Progenitor cell of endocrine pancreas (in vitro differentiated cells): ENCODE data around the gene GABARAP. TPM values are rescaled to one million over a fixed set of nuclear protein-coding genes. Genes with fewer than 3 reads are reported as not detected.

Source experiments
- DNase-seq: peaks from one replicate; pipeline ENCODE4 v3.0.0; 2021; ENCODE audit warnings: low spot score; ENCODE audit not compliant: unreplicated experiment
- H3K27ac Mint-ChIP-seq: 2 replicates; pipeline ENCODE4 v1.8.0; 2021; ENCODE audit warnings: mild to moderate bottlenecking, moderate library complexity, mixed read lengths
- H3K27me3 Mint-ChIP-seq: 2 replicates; pipeline ENCODE4 v1.8.0; 2021; ENCODE audit warnings: mixed read lengths
- H3K36me3 Mint-ChIP-seq: 2 replicates; pipeline ENCODE4 v1.8.0; 2022; ENCODE audit warnings: mixed read lengths; ENCODE audit not compliant: insufficient read depth
- H3K4me1 Mint-ChIP-seq: 2 replicates; pipeline ENCODE4 v1.8.0; 2021; ENCODE audit warnings: low read depth, mixed read lengths
- H3K4me3 Mint-ChIP-seq: 2 replicates; pipeline ENCODE4 v1.8.0; 2021; ENCODE audit warnings: low read depth, mild to moderate bottlenecking, moderate library complexity, mixed read lengths
- H3K9me3 Mint-ChIP-seq: 2 replicates; pipeline ENCODE4 v1.8.0; 2021; ENCODE audit warnings: low read depth, mixed read lengths
- CTCF ChIP-seq: fragments of 200-600 bp; sonication (generic); IDR thresholded peaks from one replicate; pipeline ENCODE4 v1.5.0; 2021; ENCODE audit warnings: antibody characterized with exemption, mild to moderate bottlenecking; ENCODE audit not compliant: unreplicated experiment
- total RNA-seq: library from RNA; stranded (reverse); gene quantifications from 2 replicates; pipeline ENCODE4 v1.2.1, GENCODE V29; 2021

GABARAP gene
- total RNA-seq, 1 donor from 2014 or later, result 466 TPM

- peak overlapping the region; percentile 91 for H3K27ac Mint-ChIP-seq
- H3K9me3 Mint-ChIP-seq, result no peaks in the 10 kb centered on the region
- H3K27me3 Mint-ChIP-seq, result no peaks in the 10 kb centered on the region
Measured at GRCh38 chr17:7216242-7217112, 25.8 kb downstream of the GABARAP start.

GRCh38 chr17:7215652-7216180, 26.5 kb downstream of the GABARAP start:
- Mint-ChIP-seq H3K27ac (peak overlapping the region; percentile 96), H3K36me3 (no peaks in the 10 kb centered on the region), H3K9me3 (no peaks in the 10 kb centered on the region), H3K4me3 (peak overlapping the region; percentile 56), H3K27me3 (no peaks in the 10 kb centered on the region), H3K4me1 (peaks cover 43% of the 10 kb centered on the region)
- no peak for TF ChIP-seq CTCF
- no peak for DNase-seq

More at GRCh38 chr17:7216242-7217112, 25.8 kb downstream of the GABARAP start:
- H3K4me1 Mint-ChIP-seq, result peaks cover 48% of the 10 kb centered on the region
- no peak for DNase-seq
- no peaks in the 10 kb centered on the region for H3K36me3 Mint-ChIP-seq
- peak overlapping the region; percentile 56 for H3K4me3 Mint-ChIP-seq
- no peak for TF ChIP-seq CTCF

- TF ChIP-seq CTCF, result no peak
- Mint-ChIP-seq H3K36me3 (no peaks in the 10 kb centered on the region), H3K27me3 (no peaks in the 10 kb centered on the region), H3K27ac (peak overlapping the region; percentile 96), H3K4me1 (peaks cover 39% of the 10 kb centered on the region), H3K9me3 (no peaks in the 10 kb centered on the region), H3K4me3 (peak overlapping the region; percentile 78)
- no peak for DNase-seq
Measured at GRCh38 chr17:7215136-7215638, 27.1 kb downstream of the GABARAP start.

- Mint-ChIP-seq H3K36me3 (no peaks in the 10 kb centered on the region), H3K4me1 (peaks cover 40% of the 10 kb centered on the region), H3K9me3 (no peaks in the 10 kb centered on the region), H3K27ac (peak overlapping the region; percentile 96), H3K27me3 (no peaks in the 10 kb centered on the region), H3K4me3 (peak overlapping the region; percentile 78)
- peak; percentile 99 for DNase-seq
- TF ChIP-seq CTCF, result peak; percentile 74
Measured at GRCh38 chr17:7214300-7215135, 27.7 kb downstream of the GABARAP start.

- H3K4me1 Mint-ChIP-seq, result peaks cover 38% of the 10 kb centered on the region
- H3K27ac Mint-ChIP-seq, result peak overlapping the region; percentile 96
- TF ChIP-seq CTCF, result peak; percentile 76
- H3K27me3 Mint-ChIP-seq, result no peaks in the 10 kb centered on the region
- H3K36me3 Mint-ChIP-seq, result no peaks in the 10 kb centered on the region
- H3K4me3 Mint-ChIP-seq, result peak overlapping the region; percentile 78
- DNase-seq, result peak; percentile 76
- H3K9me3 Mint-ChIP-seq, result no peaks in the 10 kb centered on the region
Measured at GRCh38 chr17:7213895-7214299, 28.4 kb downstream of the GABARAP start.
